ENCODE results near the gene PRPF18.
"Not testable (repeated sequence)": the region's sequence is repeated elsewhere in the genome, so short reads cannot be mapped to it uniquely, and the experiment has no call there.

PRPF18 gene, protein sequence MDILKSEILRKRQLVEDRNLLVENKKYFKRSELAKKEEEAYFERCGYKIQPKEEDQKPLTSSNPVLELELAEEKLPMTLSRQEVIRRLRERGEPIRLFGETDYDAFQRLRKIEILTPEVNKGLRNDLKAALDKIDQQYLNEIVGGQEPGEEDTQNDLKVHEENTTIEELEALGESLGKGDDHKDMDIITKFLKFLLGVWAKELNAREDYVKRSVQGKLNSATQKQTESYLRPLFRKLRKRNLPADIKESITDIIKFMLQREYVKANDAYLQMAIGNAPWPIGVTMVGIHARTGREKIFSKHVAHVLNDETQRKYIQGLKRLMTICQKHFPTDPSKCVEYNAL

DNA sequence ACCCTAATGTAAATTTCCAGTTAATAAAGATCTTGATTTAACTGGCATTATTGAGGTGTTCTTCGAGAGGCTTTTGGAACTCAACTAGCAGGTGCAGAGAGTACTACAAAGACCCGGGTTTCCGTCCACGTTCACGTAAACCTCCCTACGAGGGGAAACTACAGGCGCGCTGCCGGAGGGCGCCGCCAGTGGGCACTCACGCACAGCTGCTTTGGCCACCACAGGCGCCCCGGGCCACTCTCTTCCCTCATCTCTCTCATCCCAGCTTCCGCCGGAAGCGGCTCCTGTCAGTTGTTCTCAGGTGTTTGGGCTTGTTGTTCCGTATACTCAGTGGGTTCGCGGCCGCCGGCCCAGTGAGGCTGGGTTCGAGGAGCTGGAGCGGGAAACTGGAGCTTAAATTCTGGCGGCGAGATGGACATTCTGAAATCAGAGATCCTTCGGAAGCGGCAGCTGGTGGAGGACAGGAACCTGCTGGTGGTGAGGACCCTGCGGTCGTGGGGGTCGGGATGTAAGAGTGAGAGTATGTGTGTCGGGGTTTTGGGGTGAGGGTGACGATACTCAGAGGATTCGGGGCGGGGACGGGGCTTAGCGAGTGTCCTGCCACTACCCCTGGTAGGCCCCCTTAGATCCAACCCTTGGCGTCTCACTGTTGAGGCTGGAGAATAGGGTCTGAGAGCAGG lies at the start of gene PRPF18:
Gene PRPF18, plus strand, starts transcription at position 290 of the 680 bp plus-strand sequence. Its CDS starts 122 bp downstream, at position 412.
- DNase-seq = peak; percentile 72

DNA sequence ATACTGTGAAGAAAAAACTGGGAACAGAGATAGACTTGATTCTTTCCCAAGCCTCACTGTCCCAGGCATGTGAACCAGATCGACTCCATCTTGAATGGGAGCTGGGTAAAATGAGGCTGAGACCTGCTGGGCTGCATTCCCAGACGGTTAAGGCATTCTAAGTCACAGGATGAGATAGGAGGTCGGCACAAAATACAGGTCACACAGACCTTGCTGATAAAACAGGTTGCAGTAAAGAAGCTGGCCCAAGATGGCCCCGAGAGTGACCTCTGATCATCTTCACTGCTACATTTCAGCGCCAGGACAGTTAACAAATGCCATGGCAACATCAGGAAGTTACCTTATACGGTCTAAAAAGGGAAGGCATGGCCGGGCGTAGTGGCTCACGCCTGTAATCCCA lies 48.8 kb upstream of the PRPF18 start:
- not testable (repeated sequence) for DNase-seq

GRCh38 chr10:13542533-13542932 lies 44.2 kb upstream of the PRPF18 start:
- no peak for DNase-seq

DNA sequence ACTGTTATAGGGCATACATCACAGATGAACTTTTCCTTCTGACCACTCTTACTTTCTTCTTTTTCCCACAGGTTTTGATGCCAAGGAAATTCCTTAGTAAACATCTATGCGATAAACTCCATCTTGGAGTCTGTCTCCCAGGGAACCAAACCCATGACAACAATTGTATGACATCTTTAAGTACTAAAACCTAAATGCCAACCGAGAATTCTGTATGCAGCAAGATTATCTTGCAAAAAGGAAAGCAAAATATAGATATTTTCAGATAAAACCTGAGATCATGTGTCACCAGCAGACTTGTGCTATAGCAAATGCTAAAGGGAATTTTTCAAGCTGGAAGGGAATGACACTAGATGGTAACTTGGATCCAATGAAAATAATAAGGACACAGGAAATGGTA lies 36.0 kb upstream of the PRPF18 start:
- no peak for DNase-seq

GRCh38 chr10:13555884-13556510 lies 30.8 kb upstream of the PRPF18 start:
- DNase-seq = no peak

DNA sequence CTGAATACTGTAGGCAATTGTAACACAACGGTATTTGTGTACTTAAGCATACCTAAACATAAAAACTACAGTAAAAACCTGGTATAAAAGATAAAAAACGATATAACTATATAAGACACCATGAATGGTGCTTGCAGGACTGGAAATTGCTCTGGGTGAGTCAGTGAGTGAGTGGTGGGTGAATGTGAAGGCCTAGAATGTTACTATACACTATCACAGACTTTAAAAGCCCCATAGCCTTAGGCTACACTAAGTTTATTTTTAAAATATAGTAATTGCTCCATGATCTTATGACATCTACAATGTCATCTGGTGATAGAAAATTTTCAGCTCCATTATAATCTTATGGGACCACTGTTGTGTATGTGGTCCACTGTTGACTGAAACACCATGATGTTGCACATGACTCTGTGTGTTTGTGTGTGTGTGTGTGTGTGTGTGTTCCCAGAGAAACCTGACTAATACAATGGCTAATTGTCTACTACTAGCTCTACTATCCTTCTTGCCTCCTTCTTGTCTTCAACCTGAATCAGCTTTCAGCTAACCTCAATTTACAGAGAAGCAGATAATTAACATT lies 27.6 kb upstream of the PRPF18 start:
- no peak for DNase-seq

DNA sequence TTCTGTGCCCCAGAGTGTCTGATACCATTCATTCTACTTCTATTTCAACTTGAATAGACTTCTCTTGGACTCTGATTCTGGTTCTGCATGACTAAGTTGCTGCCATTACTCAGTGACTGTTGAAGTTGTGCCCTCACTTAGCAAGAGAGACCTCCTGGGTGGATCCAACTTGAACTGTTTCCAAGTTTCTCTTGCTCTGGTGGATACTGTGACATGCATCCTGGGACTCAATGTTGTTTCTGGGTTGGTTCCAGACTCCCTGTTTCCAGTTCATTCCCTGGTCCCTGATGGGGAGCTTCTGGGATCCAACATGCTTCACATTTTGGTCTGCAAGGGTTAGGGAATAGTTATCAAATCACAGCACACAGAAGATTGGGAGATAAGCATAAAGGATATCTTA lies 26.2 kb upstream of the PRPF18 start:
- no peak for DNase-seq

DNA sequence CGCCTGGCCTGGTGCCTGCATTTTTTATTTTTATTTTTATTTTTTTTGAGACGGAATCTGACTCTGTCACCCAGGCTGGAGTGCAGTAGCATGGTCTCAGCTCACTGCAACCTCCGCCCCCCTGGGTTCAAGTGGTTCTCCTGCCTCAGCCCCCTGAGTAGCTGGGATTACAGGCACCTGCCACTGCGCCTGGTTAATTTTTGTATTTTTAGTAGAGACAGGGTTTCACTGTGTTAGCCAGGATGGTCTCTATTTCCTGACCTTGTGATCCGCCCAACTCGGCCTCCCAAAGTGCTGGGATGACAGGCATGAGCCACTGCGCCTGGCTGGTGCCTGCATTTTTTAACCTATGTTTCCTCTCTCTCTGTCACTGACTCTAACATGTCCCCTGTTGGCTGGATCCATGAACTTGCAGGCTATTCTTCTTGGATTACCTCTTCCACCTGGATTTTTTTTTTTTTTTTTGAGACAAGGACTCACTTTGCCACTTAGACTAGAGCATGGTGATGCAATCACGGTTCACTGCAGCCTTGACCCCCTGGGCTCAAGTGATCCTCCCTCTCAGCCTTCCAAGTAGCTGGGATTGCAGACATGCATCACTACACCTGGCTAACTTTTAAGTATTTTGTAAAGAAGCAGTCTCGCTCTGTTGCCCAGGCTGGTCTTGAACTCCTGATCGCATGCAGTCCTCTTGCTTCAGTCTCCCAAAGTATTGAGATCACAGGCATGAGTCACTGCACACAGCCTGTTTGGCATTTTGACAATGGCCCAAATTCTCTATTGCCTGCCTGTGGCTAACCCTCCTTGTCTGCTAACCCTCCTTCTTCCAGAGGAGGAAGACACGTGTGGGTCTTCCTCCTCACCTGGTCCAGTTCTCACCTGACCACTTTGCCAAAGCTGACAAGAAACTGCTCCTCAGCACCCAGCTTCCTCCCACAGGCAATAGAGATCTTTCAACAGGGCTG lies 23.0 kb upstream of the PRPF18 start:
- DNase-seq = no peak

DNA sequence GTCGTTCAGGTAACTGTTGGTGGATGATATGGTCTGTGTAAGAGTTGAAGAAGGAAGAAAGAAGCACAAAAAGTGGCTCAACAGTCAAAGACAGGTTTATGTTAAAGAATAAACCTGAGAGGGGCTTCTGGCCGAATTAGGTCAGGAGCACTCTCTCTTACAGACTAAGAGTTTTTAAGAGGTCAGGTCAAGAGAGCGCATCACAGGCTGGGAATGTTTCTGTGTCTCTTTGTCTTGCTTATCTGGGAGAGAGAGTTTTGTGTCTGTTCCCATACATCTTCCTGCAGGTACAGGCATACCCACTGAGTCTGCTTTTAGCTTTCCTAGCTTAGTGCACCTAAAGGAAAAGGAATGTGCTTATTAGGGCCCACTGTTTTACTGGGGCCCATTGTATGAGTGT lies 22.2 kb upstream of the PRPF18 start:
- no peak for DNase-seq

GRCh38 chr10:13567030-13567429 lies 19.7 kb upstream of the PRPF18 start:
- no peak for DNase-seq

DNA sequence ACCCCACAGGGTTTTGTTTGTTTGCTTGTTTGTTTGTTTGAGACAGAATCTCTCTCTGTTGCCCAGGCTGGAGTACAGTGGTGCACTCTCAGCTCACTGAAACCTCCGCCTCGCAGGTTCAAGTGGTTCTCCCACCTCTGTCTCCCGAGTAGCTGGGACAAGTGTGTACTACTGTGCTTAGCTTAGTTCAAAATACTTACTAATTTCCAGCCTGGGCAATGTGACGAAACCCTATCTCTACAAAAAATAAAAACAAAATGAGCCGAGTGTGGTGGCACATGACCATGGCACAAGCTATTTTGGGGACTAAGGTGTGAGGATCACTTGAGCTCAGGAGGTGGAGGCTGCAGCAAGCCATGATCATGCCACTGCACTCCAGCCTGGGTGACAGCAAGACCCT lies 15.2 kb upstream of the PRPF18 start:
- no peak for DNase-seq

DNA sequence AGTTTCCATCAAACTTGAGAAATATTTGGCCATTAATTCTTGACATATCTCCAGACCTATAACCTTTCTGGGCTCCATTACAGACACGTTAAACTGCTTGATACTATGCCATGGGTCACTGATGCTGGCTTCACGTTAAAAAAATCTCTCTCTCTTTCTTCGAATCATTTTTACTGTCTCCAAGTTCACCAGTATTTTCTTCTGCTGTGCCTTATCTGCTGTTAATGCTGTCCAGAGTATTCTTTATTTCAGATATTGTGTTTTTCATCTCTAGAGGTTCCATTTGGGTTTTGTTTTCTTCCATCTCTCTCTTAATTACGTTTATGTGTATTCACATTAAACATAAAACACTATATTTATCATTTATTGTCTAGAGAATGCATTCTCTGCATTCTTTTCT lies 12.8 kb upstream of the PRPF18 start:
- DNase-seq = no peak

GRCh38 chr10:13585195-13585751 lies 1.5 kb upstream of the PRPF18 start:
- DNase-seq = no peak

GRCh38 chr10:13585943-13586342 lies 822 bp upstream of the PRPF18 start:
- no peak for DNase-seq

GRCh38 chr10:13587391-13587790 lies 626 bp downstream of the PRPF18 start:
- DNase-seq = no peak

DNA sequence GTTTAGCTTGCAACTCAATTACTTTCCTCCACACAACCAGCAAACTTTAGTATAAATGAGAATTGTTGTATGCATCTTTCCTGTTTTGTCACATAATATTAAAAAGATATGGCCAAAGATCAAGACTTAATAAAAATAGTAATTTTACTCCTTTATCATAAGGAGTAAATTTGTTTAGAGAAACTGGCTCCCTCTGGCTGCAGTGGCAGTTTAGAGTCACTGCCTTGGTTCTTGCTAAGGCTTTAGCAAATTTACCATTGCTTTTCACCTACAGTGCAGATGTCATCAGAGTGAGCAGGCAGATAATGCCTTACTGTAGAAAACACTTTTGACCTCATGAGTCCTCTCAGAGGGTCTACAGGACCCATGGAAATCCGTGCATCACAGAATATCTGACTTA lies 2.6 kb downstream of the PRPF18 start:
- no peak for DNase-seq

DNA sequence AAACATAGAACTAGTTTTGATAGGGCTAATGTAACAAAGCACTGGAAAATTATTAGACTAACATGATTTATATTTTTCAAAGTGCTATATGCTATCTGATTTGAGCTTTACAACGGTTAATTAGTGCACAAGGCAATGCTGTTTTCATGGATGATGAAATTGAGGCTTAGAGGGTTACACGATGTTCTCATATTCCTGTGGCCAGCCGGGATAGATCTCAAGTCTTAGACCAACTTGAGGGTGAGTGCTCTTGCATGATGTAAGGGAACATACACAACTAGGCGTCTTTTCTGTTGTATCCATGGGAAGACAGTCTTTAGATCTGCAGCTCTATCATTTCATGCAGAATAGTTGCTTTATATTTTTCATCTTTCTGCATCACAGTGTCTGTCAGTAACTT lies 4.1 kb downstream of the PRPF18 start:
- no peak for DNase-seq

DNA sequence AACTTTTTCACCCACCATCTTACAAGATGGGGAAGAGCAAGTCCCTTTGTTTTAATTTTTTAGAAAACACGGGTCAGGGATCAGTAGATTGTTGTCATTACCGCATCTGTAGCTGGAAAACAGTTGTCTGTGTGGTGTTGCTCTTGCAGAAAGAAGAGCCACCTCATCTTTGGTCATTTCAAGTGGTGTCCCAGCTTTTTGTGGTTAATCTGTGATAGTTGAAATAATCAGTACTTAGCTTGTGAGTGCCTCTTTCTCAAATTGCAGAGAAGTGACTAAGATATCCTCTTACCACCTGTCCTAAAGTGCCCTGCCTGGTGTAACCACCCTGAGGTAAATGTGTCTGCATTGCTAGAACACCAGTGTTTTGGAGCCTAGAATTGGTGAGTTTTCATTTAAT lies 5.5 kb downstream of the PRPF18 start:
- no peak for DNase-seq

- DNase-seq = no peak
Observed at GRCh38 chr10:13593535-13593934, 6.8 kb downstream of the PRPF18 start.

DNA sequence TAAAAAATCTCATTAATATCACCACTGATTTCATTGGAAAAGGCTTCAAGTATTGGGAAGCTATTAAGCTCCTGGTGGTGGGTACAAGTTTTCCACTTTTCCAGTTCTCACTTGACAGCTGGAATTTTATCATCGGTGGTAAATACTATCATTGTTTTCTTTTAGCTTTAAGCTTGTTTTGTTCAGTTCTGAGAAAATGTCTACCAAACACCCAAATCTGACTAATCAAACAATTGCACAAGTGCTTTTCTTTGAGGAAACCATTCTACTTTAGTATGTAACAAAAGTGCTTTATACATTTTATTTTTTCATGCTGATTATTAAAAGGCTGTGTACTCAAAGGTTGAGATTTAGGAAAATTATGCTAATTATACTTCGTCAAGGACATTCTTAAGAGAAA lies 7.9 kb downstream of the PRPF18 start:
- DNase-seq = no peak

DNA sequence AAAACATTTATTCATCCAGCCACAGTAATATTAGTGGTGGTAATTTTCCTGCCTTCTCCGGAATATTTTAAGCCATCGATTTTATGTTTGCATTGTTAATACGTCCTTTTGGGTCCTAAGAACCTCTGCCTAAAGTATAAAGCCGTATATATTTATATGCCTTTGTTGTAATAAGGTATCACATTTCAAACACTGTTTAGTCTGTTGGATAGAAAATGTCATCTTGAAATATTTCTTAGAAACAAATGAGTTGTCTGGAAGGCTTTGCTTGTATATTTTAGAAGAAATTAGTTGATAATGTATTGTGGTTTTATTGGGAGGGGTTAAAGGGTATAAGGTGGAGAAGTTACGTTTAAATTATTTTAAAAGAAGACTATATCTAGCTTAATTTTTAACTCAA lies 11.1 kb downstream of the PRPF18 start:
- no peak for DNase-seq

- DNase-seq = no peak
Observed at GRCh38 chr10:13604357-13605040, 17.7 kb downstream of the PRPF18 start.
